ENCODE data around the gene CACNA1A. TPM values are rescaled to one million over a fixed set of nuclear protein-coding genes. Genes with fewer than 3 reads are reported as not detected.

Gene CACNA1A
- 8.6 TPM for total RNA-seq

- Histone ChIP-seq H3K4me1 (peaks cover 8% of the 10 kb centered on the region), H3K9me3 (no peaks in the 10 kb centered on the region), H3K27me3 (peaks cover 5% of the 10 kb centered on the region), H3K4me3 (peak within 1 kb of the TSS; percentile 27 to 37), H3K27ac (no peak within 1 kb of the TSS), H3K36me3 (no peaks in the 10 kb centered on the region)
- no peak for DNase-seq (ENCODE audit: extremely low spot score in 2 of 2)
- TF ChIP-seq POLR2AphosphoS5 (IDR thresholded peaks at IDR 0.05; ENCODE audit: insufficient read depth in 1 of 2, low read depth in 1 of 2) (no peak), CTCF (IDR thresholded peaks at IDR 0.05) (no peak), POLR2A (IDR thresholded peaks at IDR 0.05) (no peak)
- intact Hi-C loops (cut with DNase I): no loop called here
These were observed at the start of gene CACNA1A for GRCh38 chr19:13506471-13506820. Gene CACNA1A (minus strand): TSS chr19:13506479. CDS start chr19:13506224, 255 bp downstream.

- Histone ChIP-seq H3K9me3 (no peaks in the 10 kb centered on the region), H3K4me3 (no peak overlapping the region), H3K27me3 (no peaks in the 10 kb centered on the region), H3K27ac (no peak overlapping the region), H3K4me1 (no peaks in the 10 kb centered on the region), H3K36me3 (no peaks in the 10 kb centered on the region)
- intact Hi-C loops (cut with DNase I): no loop called here
- TF ChIP-seq POLR2AphosphoS5 (IDR thresholded peaks at IDR 0.05; ENCODE audit: insufficient read depth in 1 of 2, low read depth in 1 of 2) (no peak), CTCF (IDR thresholded peaks at IDR 0.05) (no peak), POLR2A (IDR thresholded peaks at IDR 0.05) (no peak)
- DNase-seq (ENCODE audit: extremely low spot score in 2 of 2): no peak
These were observed 48.4 kb upstream of the CACNA1A start for GRCh38 chr19:13554506-13555240.

GRCh38 chr19:13553880-13554400 is 47.7 kb upstream of the CACNA1A start:
- no peaks in the 10 kb centered on the region for H3K27me3 ChIP-seq
- no peak for TF ChIP-seq POLR2A (IDR thresholded peaks at IDR 0.05)
- no peak for TF ChIP-seq CTCF (IDR thresholded peaks at IDR 0.05)
- no peak for TF ChIP-seq POLR2AphosphoS5 (IDR thresholded peaks at IDR 0.05; ENCODE audit: insufficient read depth in 1 of 2, low read depth in 1 of 2)
- intact Hi-C loops (cut with DNase I): no loop called here

DNA sequence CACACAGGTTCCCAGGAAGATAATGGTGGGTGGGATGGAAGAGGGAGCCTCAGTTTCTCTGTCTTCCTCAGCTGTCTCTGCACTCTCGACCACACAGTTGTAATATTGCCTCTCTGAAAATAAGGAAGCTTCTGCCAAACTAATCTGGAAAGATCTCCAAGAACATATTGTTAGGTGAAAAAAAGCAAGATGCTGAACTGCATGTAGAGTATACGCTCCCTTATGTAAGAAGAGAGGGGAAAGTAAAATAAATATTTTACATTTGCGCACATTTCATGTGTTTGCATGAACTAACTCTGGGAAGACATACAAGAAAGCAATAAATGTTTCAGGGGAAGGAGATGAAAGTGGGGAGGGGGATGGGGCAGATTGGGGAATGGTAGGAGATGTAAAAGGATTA is 41.9 kb upstream of the CACNA1A start:
- Histone ChIP-seq H3K27ac (no peak overlapping the region), H3K4me3 (no peak overlapping the region), H3K27me3 (no peaks in the 10 kb centered on the region), H3K36me3 (no peaks in the 10 kb centered on the region), H3K9me3 (no peaks in the 10 kb centered on the region), H3K4me1 (no peaks in the 10 kb centered on the region)
- TF ChIP-seq POLR2AphosphoS5 (IDR thresholded peaks at IDR 0.05; ENCODE audit: insufficient read depth in 1 of 2, low read depth in 1 of 2) (no peak), CTCF (IDR thresholded peaks at IDR 0.05) (no peak), POLR2A (IDR thresholded peaks at IDR 0.05) (no peak)
- no peak for DNase-seq (ENCODE audit: extremely low spot score in 2 of 2)
- intact Hi-C loops (cut with DNase I): no loop called here

More at GRCh38 chr19:13553880-13554400, 47.7 kb upstream of the CACNA1A start:
- no peak overlapping the region for H3K27ac ChIP-seq
- no peaks in the 10 kb centered on the region for H3K36me3 ChIP-seq
- no peaks in the 10 kb centered on the region for H3K4me1 ChIP-seq
- no peaks in the 10 kb centered on the region for H3K9me3 ChIP-seq
- H3K4me3 ChIP-seq: no peak overlapping the region
- no peak for DNase-seq (ENCODE audit: extremely low spot score in 2 of 2)

- no peak for DNase-seq (ENCODE audit: extremely low spot score in 2 of 2)
- Histone ChIP-seq H3K4me1 (no peaks in the 10 kb centered on the region), H3K4me3 (no peak overlapping the region), H3K27me3 (no peaks in the 10 kb centered on the region), H3K27ac (no peak overlapping the region), H3K9me3 (no peaks in the 10 kb centered on the region), H3K36me3 (no peaks in the 10 kb centered on the region)
- intact Hi-C loops (cut with DNase I): no loop called here
- TF ChIP-seq POLR2A (IDR thresholded peaks at IDR 0.05) (no peak), CTCF (IDR thresholded peaks at IDR 0.05) (no peak), POLR2AphosphoS5 (IDR thresholded peaks at IDR 0.05; ENCODE audit: insufficient read depth in 1 of 2, low read depth in 1 of 2) (no peak)
These were observed 40.8 kb upstream of the CACNA1A start for GRCh38 chr19:13547102-13547501.
